Smooth muscle cell (in vitro differentiated cells): ENCODE results near the gene CRISPLD2. TPM values are rescaled to one million over a fixed set of nuclear protein-coding genes. Genes with fewer than 3 reads are reported as not detected.

Experiments used
- DNase-seq: peaks from one replicate; lab custom pipeline; 2025; ENCODE audit not compliant: unreplicated experiment; lab: John Stamatoyannopoulos, UW
- H2AFZ ChIP-seq: fragments of 200-600 bp; sonication (generic); 2 replicates; pipeline ENCODE4 v1.6.0; 2016; ENCODE audit warnings: antibody characterized with exemption, low read depth, mild to moderate bottlenecking
- H3F3A ChIP-seq: fragments of 200-600 bp; sonication (generic); 2 replicates; pipeline ENCODE4 v1.6.0; 2017; ENCODE audit warnings: antibody characterized with exemption, low read depth
- H3K27ac ChIP-seq: fragments of 200-600 bp; sonication (generic); 2 replicates; pipeline ENCODE4 v1.5.1; 2016; ENCODE audit warnings: low read depth, mild to moderate bottlenecking
- H3K27me3 ChIP-seq: fragments of 200-600 bp; sonication (generic); 2 replicates; pipeline ENCODE4 v1.6.1; 2016; ENCODE audit warnings: low read depth, mild to moderate bottlenecking
- H3K36me3 ChIP-seq: fragments of 200-600 bp; sonication (generic); 2 replicates; pipeline ENCODE4 v1.5.1; 2016; ENCODE audit warnings: low read depth
- H3K4me1 ChIP-seq: fragments of 200-600 bp; sonication (generic); 2 replicates; pipeline ENCODE4 v1.5.1; 2016; ENCODE audit warnings: low read depth
- H3K4me2 ChIP-seq: fragments of 200-600 bp; sonication (generic); 2 replicates; pipeline ENCODE4 v1.6.0; 2016; ENCODE audit warnings: mild to moderate bottlenecking
- H3K4me3 ChIP-seq: fragments of 200-600 bp; sonication (generic); 2 replicates; pipeline ENCODE4 v1.5.1; 2016; ENCODE audit warnings: mild to moderate bottlenecking
- H3K79me2 ChIP-seq: fragments of 200-600 bp; sonication (generic); 2 replicates; pipeline ENCODE4 v1.6.0; 2016; ENCODE audit warnings: low read depth, mild to moderate bottlenecking
- H3K9ac ChIP-seq: fragments of 200-600 bp; sonication (generic); 2 replicates; pipeline ENCODE4 v1.6.0; 2016; ENCODE audit warnings: low read depth
- H3K9me3 ChIP-seq: fragments of 200-600 bp; sonication (generic); replicated peaks from 2 replicates; pipeline ENCODE4 v1.5.1; 2016; ENCODE audit warnings: low read depth
- H4K20me1 ChIP-seq: fragments of 200-600 bp; sonication (generic); 2 replicates; pipeline ENCODE4 v1.6.0; 2016; ENCODE audit warnings: low read depth
- CTCF ChIP-seq: fragments of 200-600 bp; sonication (generic); IDR thresholded peaks from 2 replicates; pipeline ENCODE4 v1.5.1; 2017; ENCODE audit warnings: borderline replicate concordance, mild to moderate bottlenecking, antibody characterized with exemption; ENCODE audit not compliant: insufficient read depth, poor library complexity, severe bottlenecking
- WGBS: methylation state at CpG from one replicate; pipeline ENCODE4 v1.1.7; 2016; ENCODE audit warnings: low lambda C conversion rate; 5-methylcytosine and 5-hydroxymethylcytosine counted together
- polyA plus RNA-seq: library from polyadenylated mRNA; unstranded; fragments of >200 nt; fragmentation: Nextera tagmentation; extraction: Ambion mirVana; gene quantifications from 2 replicates; pipeline ENCODE4 v1.2.1, GENCODE V29; 2016
- total RNA-seq: library from RNA; depleted of rRNA; stranded (reverse); fragments of >200 nt; gene quantifications from 2 replicates; pipeline ENCODE4 v1.2.3, GENCODE V29; 2014

Gene CRISPLD2
- total and polyA plus RNA-seq, 2 experiments from 2014 or later: 63.1 to 105 TPM

- Histone ChIP-seq H3K36me3 (peaks cover 17% of the 10 kb centered on the region), H3K9ac (no peak overlapping the region), H3K79me2 (no peaks in the 10 kb centered on the region), H3K4me2 (no peak overlapping the region), H3K4me1 (no peaks in the 10 kb centered on the region), H2AFZ (no peak overlapping the region), H3K27me3 (no peaks in the 10 kb centered on the region), H3F3A (no peaks in the 10 kb centered on the region), H3K9me3 (no peaks in the 10 kb centered on the region), H4K20me1 (no peaks in the 10 kb centered on the region), H3K27ac (no peak overlapping the region), H3K4me3 (no peak overlapping the region)
- 97% methylated on average over 8 of the region's 8 CpGs for WGBS
- no peak for TF ChIP-seq CTCF
- no peak for DNase-seq
These were observed 43.7 kb downstream of the CRISPLD2 start for GRCh38 chr16:84863481-84863814.

- no peak overlapping the region for H2AFZ ChIP-seq
- no peaks in the 10 kb centered on the region for H3K9me3 ChIP-seq
- WGBS: 94% methylated on average over 13 of the region's 13 CpGs
- no peak overlapping the region for H3K9ac ChIP-seq
- no peaks in the 10 kb centered on the region for H3K4me1 ChIP-seq
- H4K20me1 ChIP-seq: no peaks in the 10 kb centered on the region
- H3K27ac ChIP-seq: no peak overlapping the region
- H3K4me2 ChIP-seq: no peak overlapping the region
- H3K4me3 ChIP-seq: no peak overlapping the region
- H3K36me3 ChIP-seq: peaks cover 8% of the 10 kb centered on the region
- no peak for DNase-seq
- H3K27me3 ChIP-seq: no peaks in the 10 kb centered on the region
- H3F3A ChIP-seq: no peaks in the 10 kb centered on the region
- H3K79me2 ChIP-seq: no peaks in the 10 kb centered on the region
- TF ChIP-seq CTCF: no peak
These were observed 44.7 kb downstream of the CRISPLD2 start for GRCh38 chr16:84864326-84864955.

GRCh38 chr16:84867696-84868095 lies 47.9 kb downstream of the CRISPLD2 start:
- Histone ChIP-seq H3K4me2 (no peak overlapping the region), H3K79me2 (no peaks in the 10 kb centered on the region), H3K36me3 (peaks cover 5% of the 10 kb centered on the region), H3K27ac (no peak overlapping the region), H3F3A (peaks cover 8% of the 10 kb centered on the region), H3K27me3 (no peaks in the 10 kb centered on the region), H3K4me3 (no peak overlapping the region), H2AFZ (no peak overlapping the region), H3K9me3 (no peaks in the 10 kb centered on the region), H3K4me1 (no peaks in the 10 kb centered on the region), H4K20me1 (no peaks in the 10 kb centered on the region), H3K9ac (no peak overlapping the region)
- no peak for TF ChIP-seq CTCF
- no peak for DNase-seq
- WGBS: 97% methylated on average over 9 of the region's 9 CpGs

- Histone ChIP-seq H3K79me2 (no peaks in the 10 kb centered on the region), H3K36me3 (peaks cover 7% of the 10 kb centered on the region), H2AFZ (no peak overlapping the region), H3K4me2 (no peak overlapping the region), H3F3A (peaks cover 8% of the 10 kb centered on the region), H3K4me1 (no peaks in the 10 kb centered on the region), H3K4me3 (no peak overlapping the region), H3K27me3 (no peaks in the 10 kb centered on the region), H3K27ac (no peak overlapping the region), H4K20me1 (no peaks in the 10 kb centered on the region), H3K9ac (no peak overlapping the region), H3K9me3 (no peaks in the 10 kb centered on the region)
- DNase-seq: no peak
- TF ChIP-seq CTCF: no peak
- 96% methylated on average over 9 of the region's 9 CpGs for WGBS
These were observed 48.5 kb downstream of the CRISPLD2 start for GRCh38 chr16:84868328-84868727.
